Body of pancreas (tissue), 4 donors: ENCODE results near the gene CACYBP.

Experiments used
- POLR2A ChIP-seq, 3 donors: fragments of 450-650 bp; IDR thresholded peaks; one replicate each; pipeline ENCODE4 v1.6.1; 2016; ENCODE audit warnings: antibody characterized with exemption in 3 of 3, mild to moderate bottlenecking in 2 of 3
- TF ChIP-seq, protein P1 (sequence below), 7 experiments: fragments of 450-650 bp in 4 of 7; fragments of 200-600 bp in 3 of 7; sonication (generic) in 3 of 7; IDR thresholded peaks; one replicate each; pipeline ENCODE4 v1.5.1; 2016 to 2019; ENCODE audit warnings: antibody characterized with exemption in 7 of 7

GRCh38 chr1:174969977-174970376 lies 29.8 kb upstream of the CACYBP start:
- TF ChIP-seq, protein P1, sequence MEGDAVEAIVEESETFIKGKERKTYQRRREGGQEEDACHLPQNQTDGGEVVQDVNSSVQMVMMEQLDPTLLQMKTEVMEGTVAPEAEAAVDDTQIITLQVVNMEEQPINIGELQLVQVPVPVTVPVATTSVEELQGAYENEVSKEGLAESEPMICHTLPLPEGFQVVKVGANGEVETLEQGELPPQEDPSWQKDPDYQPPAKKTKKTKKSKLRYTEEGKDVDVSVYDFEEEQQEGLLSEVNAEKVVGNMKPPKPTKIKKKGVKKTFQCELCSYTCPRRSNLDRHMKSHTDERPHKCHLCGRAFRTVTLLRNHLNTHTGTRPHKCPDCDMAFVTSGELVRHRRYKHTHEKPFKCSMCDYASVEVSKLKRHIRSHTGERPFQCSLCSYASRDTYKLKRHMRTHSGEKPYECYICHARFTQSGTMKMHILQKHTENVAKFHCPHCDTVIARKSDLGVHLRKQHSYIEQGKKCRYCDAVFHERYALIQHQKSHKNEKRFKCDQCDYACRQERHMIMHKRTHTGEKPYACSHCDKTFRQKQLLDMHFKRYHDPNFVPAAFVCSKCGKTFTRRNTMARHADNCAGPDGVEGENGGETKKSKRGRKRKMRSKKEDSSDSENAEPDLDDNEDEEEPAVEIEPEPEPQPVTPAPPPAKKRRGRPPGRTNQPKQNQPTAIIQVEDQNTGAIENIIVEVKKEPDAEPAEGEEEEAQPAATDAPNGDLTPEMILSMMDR (IDR thresholded peaks at IDR 0.05): no peak
- no peak for TF ChIP-seq POLR2A (IDR thresholded peaks at IDR 0.05)
